H9 (cell line): ENCODE data around the gene RPGRIP1L. TPM values are rescaled to one million over a fixed set of nuclear protein-coding genes. Genes with fewer than 3 reads are reported as not detected.

Experiments used
- DNase-seq: peaks from one replicate; pipeline ENCODE4 v3.0.0-alpha.2; 2017
- H2AFZ ChIP-seq: one replicate; pipeline ENCODE4 v1.6.1; 2013; ENCODE audit warnings: mild to moderate bottlenecking, low read length, control low read depth, moderate library complexity
- H2AK5ac ChIP-seq: 2 replicates; pipeline ENCODE4 v1.6.1; 2013; ENCODE audit warnings: low read length, control low read depth, mixed read lengths; ENCODE audit not compliant: insufficient read length
- H2BK120ac ChIP-seq: one replicate; pipeline ENCODE4 v1.6.1; 2013; ENCODE audit warnings: low read depth, mild to moderate bottlenecking, low read length, control low read depth, inconsistent platforms; ENCODE audit not compliant: poor library complexity, severe bottlenecking
- H2BK12ac ChIP-seq: 2 replicates; pipeline ENCODE4 v1.6.1; 2013; ENCODE audit warnings: low read length, control low read depth, mixed read lengths, low read depth; ENCODE audit not compliant: insufficient read length
- H2BK15ac ChIP-seq: 2 replicates; pipeline ENCODE4 v1.6.1; 2013; ENCODE audit warnings: low read depth, low read length, control low read depth
- H2BK20ac ChIP-seq: one replicate; pipeline ENCODE4 v1.6.1; 2013; ENCODE audit warnings: low read depth, mild to moderate bottlenecking, low read length, control low read depth, inconsistent platforms; ENCODE audit not compliant: poor library complexity, severe bottlenecking
- H2BK5ac ChIP-seq: 2 replicates; pipeline ENCODE4 v1.6.1; 2013; ENCODE audit warnings: low read length, control low read depth, mixed read lengths; ENCODE audit not compliant: insufficient read length
- H3K14ac ChIP-seq: 2 replicates; pipeline ENCODE4 v1.6.1; 2013; ENCODE audit warnings: low read length, control low read depth; ENCODE audit not compliant: insufficient read depth
- H3K18ac ChIP-seq: 2 replicates; pipeline ENCODE4 v1.6.1; 2013; ENCODE audit warnings: low read depth, mild to moderate bottlenecking, mixed read lengths, low read length, control low read depth; ENCODE audit not compliant: insufficient read length
- H3K23ac ChIP-seq: 2 replicates; pipeline ENCODE4 v1.6.1; 2013; ENCODE audit warnings: low read length, control low read depth, mixed read lengths, low read depth; ENCODE audit not compliant: insufficient read length
- H3K23me2 ChIP-seq: 2 replicates; pipeline ENCODE4 v1.6.1; 2013; ENCODE audit warnings: low read depth, mild to moderate bottlenecking, mixed read lengths, low read length, control low read depth; ENCODE audit not compliant: insufficient read length, poor library complexity, severe bottlenecking
- H3K27ac ChIP-seq: 2 replicates; pipeline ENCODE4 v1.5.1; 2013; ENCODE audit warnings: low read length, control low read depth, mixed read lengths, low read depth; ENCODE audit not compliant: insufficient read length
- H3K27me3 ChIP-seq: 2 replicates; pipeline ENCODE4 v1.6.1; 2013; ENCODE audit warnings: low read length, control low read depth, inconsistent platforms; ENCODE audit not compliant: insufficient read depth
- H3K4ac ChIP-seq: 2 replicates; pipeline ENCODE4 v1.6.1; 2013; ENCODE audit warnings: low read depth, mild to moderate bottlenecking, control low read depth, inconsistent platforms, low read length, moderate library complexity
- H3K4me1 ChIP-seq: 2 replicates; pipeline ENCODE4 v1.6.1; 2013; ENCODE audit warnings: low read length, control low read depth, inconsistent platforms; ENCODE audit not compliant: insufficient read depth
- H3K4me2 ChIP-seq: 2 replicates; pipeline ENCODE4 v1.6.1; 2013; ENCODE audit warnings: low read length, control low read depth, mixed read lengths; ENCODE audit not compliant: insufficient read length, insufficient read depth
- H3K56ac ChIP-seq: 2 replicates; pipeline ENCODE4 v1.6.1; 2013; ENCODE audit warnings: low read depth, mild to moderate bottlenecking, mixed read lengths, low read length, control low read depth; ENCODE audit not compliant: insufficient read length
- H3K79me1 ChIP-seq: 2 replicates; pipeline ENCODE4 v1.6.1; 2013; ENCODE audit warnings: low read depth, mild to moderate bottlenecking, moderate library complexity, low read length, control low read depth, inconsistent platforms; ENCODE audit not compliant: insufficient read depth, poor library complexity, severe bottlenecking
- H3K79me2 ChIP-seq: 2 replicates; pipeline ENCODE4 v1.6.1; 2013; ENCODE audit warnings: low read length, control low read depth, inconsistent platforms; ENCODE audit not compliant: insufficient read depth
- H3K9ac ChIP-seq: 2 replicates; pipeline ENCODE4 v1.6.1; 2013; ENCODE audit warnings: low read length, control low read depth, mixed read lengths; ENCODE audit not compliant: insufficient read length; ENCODE audit errors: extremely low read depth
- H3K9me3 ChIP-seq: one replicate; pipeline ENCODE4 v1.6.1; 2013; ENCODE audit warnings: low read depth, low read length, inconsistent platforms; ENCODE audit not compliant: control insufficient read depth
- H3T11ph ChIP-seq: one replicate; pipeline ENCODE4 v1.6.1; 2013; ENCODE audit warnings: mild to moderate bottlenecking, low read length, control low read depth, inconsistent platforms
- H4K20me1 ChIP-seq: one replicate; pipeline ENCODE4 v1.6.1; 2013; ENCODE audit not compliant: control insufficient read depth, insufficient read length, insufficient read depth
- H4K5ac ChIP-seq: 2 replicates; pipeline ENCODE4 v1.6.1; 2013; ENCODE audit warnings: low read depth, mild to moderate bottlenecking, mixed read lengths, low read length, control low read depth; ENCODE audit not compliant: insufficient read length
- H4K8ac ChIP-seq: replicated peaks from 2 replicates; pipeline ENCODE4 v1.6.1; 2013; ENCODE audit warnings: low read length, control low read depth, mixed read lengths, low read depth; ENCODE audit not compliant: insufficient read length
- H4K91ac ChIP-seq: 2 replicates; pipeline ENCODE4 v1.6.1; 2013; ENCODE audit warnings: low read depth, mild to moderate bottlenecking, moderate library complexity, mixed read lengths, low read length, control low read depth; ENCODE audit not compliant: insufficient read length
- H3K27ac Mint-ChIP-seq, 3 experiments: 2 replicates in 2 of 3; 3 replicates in 1 of 3; pipeline ENCODE4 v1.8.0; 2020 to 2021; ENCODE audit warnings: mixed read lengths in 3 of 3, mild to moderate bottlenecking in 1 of 3, moderate library complexity in 1 of 3
- H3K27me3 Mint-ChIP-seq: 2 replicates; pipeline ENCODE4 v1.8.0; 2021; ENCODE audit warnings: low read depth, mild to moderate bottlenecking, moderate library complexity, mixed read lengths
- H3K36me3 Mint-ChIP-seq, 3 experiments: 2 replicates in 2 of 3; 3 replicates in 1 of 3; pipeline ENCODE4 v1.8.0; 2020 to 2021; ENCODE audit warnings: low read depth in 3 of 3, mixed read lengths in 3 of 3; ENCODE audit not compliant: insufficient read depth in 1 of 3
- H3K4me1 Mint-ChIP-seq, 2 experiments: 2 replicates each; pipeline ENCODE4 v1.8.0; 2020; ENCODE audit warnings: mixed read lengths in 2 of 2
- H3K4me3 Mint-ChIP-seq, 2 experiments: 2 replicates in 1 of 2; 3 replicates in 1 of 2; pipeline ENCODE4 v1.8.0; 2020 to 2021; ENCODE audit warnings: mild to moderate bottlenecking in 2 of 2, mixed read lengths in 2 of 2, moderate library complexity in 1 of 2
- H3K9me3 Mint-ChIP-seq, 2 experiments: 2 replicates in 1 of 2; 3 replicates in 1 of 2; pipeline ENCODE4 v1.8.0; 2020; ENCODE audit warnings: mild to moderate bottlenecking in 2 of 2, mixed read lengths in 2 of 2, moderate library complexity in 1 of 2
- CTCF ChIP-seq: fragments of 200-600 bp; sonication (generic); conservative IDR thresholded peaks from 3 replicates; pipeline ENCODE4 v1.8.0; 2021; ENCODE audit warnings: antibody characterized with exemption, mild to moderate bottlenecking
- whole genome bisulfite sequencing: extraction: QIAGEN DNeasy Blood & Tissue Kit; methylation state at CpG from one replicate; pipeline ENCODE4 v1.1.7; 2013; ENCODE audit warnings: missing lambda C conversion rate, low lambda C conversion rate, mixed read lengths; ENCODE audit not compliant: insufficient read length; ENCODE audit errors: extremely low coverage; 5-methylcytosine and 5-hydroxymethylcytosine counted together
- total RNA-seq: library from RNA; stranded (reverse); gene quantifications from 2 replicates; pipeline ENCODE4 v1.2.1, GENCODE V29; 2021

Gene RPGRIP1L
- total RNA-seq, 1 experiment from 2014 or later, result 11.7 TPM

GRCh38 chr16:53664724-53665345 lies 38.8 kb downstream of the RPGRIP1L start:
- Mint-ChIP-seq H3K4me3 (no peak overlapping the region), H3K27ac (no peak overlapping the region), H3K4me1 (peaks cover 0 to 2% of the 10 kb centered on the region in 2 experiments; a peak in 2 of 4 replicates), H3K27me3 (no peaks in the 10 kb centered on the region), H3K9me3 (no peaks in the 10 kb centered on the region), H3K36me3 (no peaks in the 10 kb centered on the region)
- no peak overlapping the region for H2BK120ac ChIP-seq
- no peak overlapping the region for H2AFZ ChIP-seq
- no peak overlapping the region for H3K27ac ChIP-seq
- no peak overlapping the region for H3K56ac ChIP-seq
- H3K18ac ChIP-seq, result no peak overlapping the region
- no peak overlapping the region for H4K8ac ChIP-seq
- no peak overlapping the region for H3K23ac ChIP-seq
- DNase-seq, result no peak
- no peaks in the 10 kb centered on the region for H3K9me3 ChIP-seq
- no peak overlapping the region for H2BK20ac ChIP-seq
- no peak overlapping the region for H2AK5ac ChIP-seq
- no peak overlapping the region for H4K91ac ChIP-seq
- no peak overlapping the region for H3K14ac ChIP-seq
- no peak overlapping the region for H3T11ph ChIP-seq
- H2BK12ac ChIP-seq, result no peak overlapping the region
- no peak for TF ChIP-seq CTCF
- H2BK15ac ChIP-seq, result no peak overlapping the region
- no peaks in the 10 kb centered on the region for H3K79me1 ChIP-seq
- no peak overlapping the region for H3K4ac ChIP-seq
- H3K4me2 ChIP-seq, result no peak overlapping the region
- H4K20me1 ChIP-seq, result no peaks in the 10 kb centered on the region
- H3K9ac ChIP-seq, result no peak overlapping the region
- no peaks in the 10 kb centered on the region for H3K23me2 ChIP-seq
- H2BK5ac ChIP-seq, result no peak overlapping the region
- no peak overlapping the region for H4K5ac ChIP-seq
- no CpG with 5 or more reads among the region's 7 CpGs for WGBS
- no peaks in the 10 kb centered on the region for H3K27me3 ChIP-seq
- H3K79me2 ChIP-seq, result no peaks in the 10 kb centered on the region
- no peaks in the 10 kb centered on the region for H3K4me1 ChIP-seq
